ENCODE measurements around the gene SORCS1.

Gene SORCS1

DNA sequence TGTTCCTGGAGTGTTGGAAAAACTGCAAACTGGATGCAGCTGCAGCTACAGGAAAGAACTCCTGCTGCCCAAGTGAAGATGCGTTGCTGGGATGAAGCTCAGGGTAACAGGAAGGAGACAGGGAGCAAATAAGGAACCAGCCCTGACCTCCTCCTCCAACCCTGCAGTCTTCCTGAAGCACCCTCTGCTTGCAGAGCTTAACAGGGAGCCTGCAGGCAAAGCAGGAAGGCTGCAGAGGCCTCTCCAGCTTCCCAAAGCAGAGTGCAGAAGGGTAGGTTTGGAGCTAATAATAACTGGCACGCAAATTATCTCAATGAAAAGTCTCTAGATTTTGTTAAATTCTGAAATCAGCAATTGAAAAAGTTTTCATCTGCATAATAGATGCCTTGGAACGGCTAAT lies 92.5 kb downstream of the SORCS1 start:
- Histone ChIP-seq H3K9ac (ENCODE audit: low read length) (no peak overlapping the region), H3K4me3 (ENCODE audit: low read length) (no peak overlapping the region), H4K8ac (ENCODE audit: low read depth, low read length) (no peak overlapping the region), H3K79me1 (ENCODE audit: low read length) (no peaks in the 10 kb centered on the region), H3K4ac (ENCODE audit: low read depth, low read length) (no peak overlapping the region), H3K23ac (ENCODE audit: low read length) (no peak overlapping the region), H3K27me3 (ENCODE audit: insufficient read depth, low read length, poor library complexity) (no peaks in the 10 kb centered on the region), H3K79me2 (ENCODE audit: control insufficient read depth, insufficient read depth, low read length) (no peaks in the 10 kb centered on the region), H3K4me2 (ENCODE audit: low read length) (no peak overlapping the region), H2AK5ac (ENCODE audit: low read length) (no peak overlapping the region), H2BK15ac (replicated peaks; ENCODE audit: low read depth) (no peak overlapping the region), H3K18ac (ENCODE audit: low read length) (no peak overlapping the region), H3K36me3 (ENCODE audit: control insufficient read depth, insufficient read depth, low read length) (no peaks in the 10 kb centered on the region), H4K5ac (ENCODE audit: low read length) (no peak overlapping the region), H2BK120ac (ENCODE audit: low read depth, low read length) (no peak overlapping the region), H2BK5ac (ENCODE audit: low read length) (no peak overlapping the region), H3K27ac (ENCODE audit: low read depth, low read length) (no peak overlapping the region), H3K56ac (ENCODE audit: low read length) (no peak overlapping the region), H3K4me1 (ENCODE audit: control insufficient read depth, low read depth, low read length) (peaks cover 2% of the 10 kb centered on the region)
- DNase-seq, result no peak
- WGBS (ENCODE audit: extremely low coverage, insufficient coverage, low lambda C conversion rate), result no CpG with 5 or more reads among the region's 3 CpGs

DNA sequence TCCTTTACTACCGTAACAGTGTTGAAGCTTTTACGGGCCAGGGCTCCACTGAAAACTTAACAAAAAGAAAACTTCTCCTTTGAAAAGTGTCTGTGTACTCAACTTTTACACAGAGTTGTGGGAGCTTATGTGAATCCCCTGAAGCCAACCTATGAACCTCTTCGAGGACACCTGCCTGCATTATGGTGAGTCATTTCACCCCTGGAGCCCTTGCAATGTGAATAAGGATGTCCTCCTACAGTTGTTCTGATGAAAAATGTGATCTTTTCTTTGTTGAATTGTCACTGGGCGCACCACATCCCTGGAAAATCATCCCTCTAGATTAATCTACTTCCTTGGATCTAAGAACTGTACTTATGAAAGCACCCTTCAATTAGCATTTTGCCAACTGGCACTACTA lies 93.2 kb downstream of the SORCS1 start:
- Histone ChIP-seq H3K36me3 (ENCODE audit: control insufficient read depth, insufficient read depth, low read length) (no peaks in the 10 kb centered on the region), H3K18ac (ENCODE audit: low read length) (no peak overlapping the region), H3K23ac (ENCODE audit: low read length) (no peak overlapping the region), H2BK120ac (ENCODE audit: low read depth, low read length) (no peak overlapping the region), H3K56ac (ENCODE audit: low read length) (no peak overlapping the region), H2BK15ac (replicated peaks; ENCODE audit: low read depth) (no peak overlapping the region), H3K79me1 (ENCODE audit: low read length) (no peaks in the 10 kb centered on the region), H2AK5ac (ENCODE audit: low read length) (no peak overlapping the region), H3K27ac (ENCODE audit: low read depth, low read length) (no peak overlapping the region), H3K79me2 (ENCODE audit: control insufficient read depth, insufficient read depth, low read length) (no peaks in the 10 kb centered on the region), H4K5ac (ENCODE audit: low read length) (no peak overlapping the region), H3K27me3 (ENCODE audit: insufficient read depth, low read length, poor library complexity) (no peaks in the 10 kb centered on the region), H4K8ac (ENCODE audit: low read depth, low read length) (no peak overlapping the region), H3K4me1 (ENCODE audit: control insufficient read depth, low read depth, low read length) (peaks cover 2% of the 10 kb centered on the region), H3K4me3 (ENCODE audit: low read length) (no peak overlapping the region), H2BK5ac (ENCODE audit: low read length) (no peak overlapping the region), H3K9ac (ENCODE audit: low read length) (no peak overlapping the region), H3K4ac (ENCODE audit: low read depth, low read length) (no peak overlapping the region), H3K4me2 (ENCODE audit: low read length) (no peak overlapping the region)
- no peak for DNase-seq
- WGBS (ENCODE audit: extremely low coverage, insufficient coverage, low lambda C conversion rate), result no CpG with 5 or more reads among the region's 4 CpGs

GRCh38 chr10:107067843-107068242 lies 96.7 kb downstream of the SORCS1 start:
- Histone ChIP-seq H2BK15ac (replicated peaks; ENCODE audit: low read depth) (no peak overlapping the region), H3K18ac (ENCODE audit: low read length) (peak overlapping the region; percentile 51), H2AK5ac (ENCODE audit: low read length) (no peak overlapping the region), H3K23ac (ENCODE audit: low read length) (no peak overlapping the region), H4K5ac (ENCODE audit: low read length) (no peak overlapping the region), H3K27me3 (ENCODE audit: insufficient read depth, low read length, poor library complexity) (no peaks in the 10 kb centered on the region), H3K36me3 (ENCODE audit: control insufficient read depth, insufficient read depth, low read length) (no peaks in the 10 kb centered on the region), H3K4me2 (ENCODE audit: low read length) (no peak overlapping the region), H3K4ac (ENCODE audit: low read depth, low read length) (no peak overlapping the region), H3K4me1 (ENCODE audit: control insufficient read depth, low read depth, low read length) (peaks cover 2% of the 10 kb centered on the region), H2BK120ac (ENCODE audit: low read depth, low read length) (no peak overlapping the region), H3K27ac (ENCODE audit: low read depth, low read length) (no peak overlapping the region), H3K4me3 (ENCODE audit: low read length) (no peak overlapping the region), H3K56ac (ENCODE audit: low read length) (no peak overlapping the region), H3K79me2 (ENCODE audit: control insufficient read depth, insufficient read depth, low read length) (no peaks in the 10 kb centered on the region), H4K8ac (ENCODE audit: low read depth, low read length) (no peak overlapping the region), H3K79me1 (ENCODE audit: low read length) (no peaks in the 10 kb centered on the region), H3K9ac (ENCODE audit: low read length) (no peak overlapping the region), H2BK5ac (ENCODE audit: low read length) (no peak overlapping the region)
- peak; percentile 33 for DNase-seq
- no CpG with 5 or more reads among the region's 4 CpGs for WGBS (ENCODE audit: extremely low coverage, insufficient coverage, low lambda C conversion rate)

DNA sequence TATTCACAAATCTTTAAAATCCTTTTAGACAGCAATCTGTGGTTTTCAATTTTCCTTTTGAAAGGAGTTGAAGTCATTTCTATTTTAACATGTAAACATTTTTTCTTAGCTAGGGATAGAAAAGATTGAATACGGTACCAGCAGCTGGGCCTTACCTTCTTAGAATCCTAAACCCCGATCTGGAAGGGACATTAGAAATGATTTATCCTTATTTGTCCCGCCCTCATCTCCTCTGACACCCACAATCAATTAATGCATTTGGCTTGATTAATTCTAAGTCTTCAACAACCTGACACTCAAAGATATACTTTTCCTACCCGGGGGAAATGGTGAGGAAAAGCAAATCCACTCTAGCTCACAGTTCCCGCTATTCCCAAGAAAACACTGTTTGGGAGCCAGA lies 100.4 kb downstream of the SORCS1 start:
- WGBS (ENCODE audit: extremely low coverage, insufficient coverage, low lambda C conversion rate), result no CpG with 5 or more reads among the region's 5 CpGs
- Histone ChIP-seq H3K4me2 (ENCODE audit: low read length) (no peak overlapping the region), H2BK15ac (replicated peaks; ENCODE audit: low read depth) (no peak overlapping the region)

GRCh38 chr10:107059872-107060271 lies 104.6 kb downstream of the SORCS1 start:
- no peak overlapping the region for H2BK120ac ChIP-seq (ENCODE audit: low read depth, low read length)
- no peak overlapping the region for H3K23ac ChIP-seq (ENCODE audit: low read length)
- no peak overlapping the region for H3K4me3 ChIP-seq (ENCODE audit: low read length)
- H2AK5ac ChIP-seq (ENCODE audit: low read length), result no peak overlapping the region
- H3K36me3 ChIP-seq (ENCODE audit: control insufficient read depth, insufficient read depth, low read length), result no peaks in the 10 kb centered on the region
- no peak overlapping the region for H4K8ac ChIP-seq (ENCODE audit: low read depth, low read length)
- H3K4me2 ChIP-seq (ENCODE audit: low read length), result no peak overlapping the region
- DNase-seq, result no peak
- no peak overlapping the region for H2BK15ac ChIP-seq (replicated peaks; ENCODE audit: low read depth)
- H3K79me1 ChIP-seq (ENCODE audit: low read length), result no peaks in the 10 kb centered on the region
- H3K27me3 ChIP-seq (ENCODE audit: insufficient read depth, low read length, poor library complexity), result no peaks in the 10 kb centered on the region
- H3K4me1 ChIP-seq (ENCODE audit: control insufficient read depth, low read depth, low read length), result no peaks in the 10 kb centered on the region
- H3K79me2 ChIP-seq (ENCODE audit: control insufficient read depth, insufficient read depth, low read length), result no peaks in the 10 kb centered on the region
- H3K9ac ChIP-seq (ENCODE audit: low read length), result no peak overlapping the region
- no peak overlapping the region for H3K27ac ChIP-seq (ENCODE audit: low read depth, low read length)
- H2BK5ac ChIP-seq (ENCODE audit: low read length), result no peak overlapping the region
- no peak overlapping the region for H4K5ac ChIP-seq (ENCODE audit: low read length)
- H3K18ac ChIP-seq (ENCODE audit: low read length), result no peak overlapping the region
- no peak overlapping the region for H3K56ac ChIP-seq (ENCODE audit: low read length)
- no peak overlapping the region for H3K4ac ChIP-seq (ENCODE audit: low read depth, low read length)
- no CpG with 5 or more reads among the region's 3 CpGs for WGBS (ENCODE audit: extremely low coverage, insufficient coverage, low lambda C conversion rate)

More for the DNA sequence above, 100.4 kb downstream of the SORCS1 start:
- Histone ChIP-seq H3K27me3 (ENCODE audit: insufficient read depth, low read length, poor library complexity) (no peaks in the 10 kb centered on the region), H4K5ac (ENCODE audit: low read length) (no peak overlapping the region), H3K23ac (ENCODE audit: low read length) (no peak overlapping the region), H3K4me1 (ENCODE audit: control insufficient read depth, low read depth, low read length) (peaks cover 2% of the 10 kb centered on the region), H2BK120ac (ENCODE audit: low read depth, low read length) (no peak overlapping the region), H4K8ac (ENCODE audit: low read depth, low read length) (no peak overlapping the region), H3K79me2 (ENCODE audit: control insufficient read depth, insufficient read depth, low read length) (no peaks in the 10 kb centered on the region), H2BK5ac (ENCODE audit: low read length) (no peak overlapping the region), H3K9ac (ENCODE audit: low read length) (no peak overlapping the region), H2AK5ac (ENCODE audit: low read length) (no peak overlapping the region), H3K36me3 (ENCODE audit: control insufficient read depth, insufficient read depth, low read length) (no peaks in the 10 kb centered on the region), H3K18ac (ENCODE audit: low read length) (no peak overlapping the region), H3K56ac (ENCODE audit: low read length) (no peak overlapping the region), H3K4me3 (ENCODE audit: low read length) (no peak overlapping the region), H3K4ac (ENCODE audit: low read depth, low read length) (no peak overlapping the region), H3K27ac (ENCODE audit: low read depth, low read length) (no peak overlapping the region), H3K79me1 (ENCODE audit: low read length) (no peaks in the 10 kb centered on the region)
- DNase-seq, result no peak

DNA sequence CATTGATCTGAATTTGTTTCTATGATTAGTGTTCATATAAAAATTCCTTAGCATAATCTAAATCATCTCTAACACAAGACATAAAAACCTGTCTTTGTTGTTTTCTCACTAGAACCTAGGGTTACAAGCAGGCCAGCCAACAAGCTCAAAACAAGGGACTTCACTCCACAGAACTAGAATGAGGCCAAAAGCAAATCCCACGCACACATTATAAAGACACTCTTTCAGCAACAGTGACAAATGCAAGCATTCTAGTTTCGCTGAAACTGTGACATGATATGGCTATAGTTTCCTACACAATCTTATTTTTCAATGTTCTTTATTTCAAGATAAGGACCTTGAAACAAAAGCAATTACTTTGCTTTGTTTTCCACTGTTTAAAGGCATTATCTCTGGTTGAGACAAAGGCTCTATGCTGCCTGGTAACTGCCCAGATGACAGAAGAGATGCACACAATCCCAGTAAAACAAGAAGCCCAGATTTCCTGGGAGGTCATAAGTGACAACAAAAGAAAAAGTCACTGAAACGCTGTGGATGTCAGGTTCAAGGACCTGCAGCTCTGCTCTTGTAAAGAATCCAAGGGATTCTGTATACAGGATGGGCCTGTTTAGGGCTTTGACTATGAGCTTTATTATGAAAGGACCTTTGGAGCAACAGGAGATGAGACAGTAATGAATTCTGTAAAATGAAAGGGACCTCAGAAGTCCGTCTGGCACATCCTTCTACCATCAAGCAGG lies 105.3 kb downstream of the SORCS1 start:
- no peaks in the 10 kb centered on the region for H3K79me1 ChIP-seq (ENCODE audit: low read length)
- no peak overlapping the region for H2BK5ac ChIP-seq (ENCODE audit: low read length)
- no peak overlapping the region for H3K9ac ChIP-seq (ENCODE audit: low read length)
- H3K4ac ChIP-seq (ENCODE audit: low read depth, low read length), result no peak overlapping the region
- H4K5ac ChIP-seq (ENCODE audit: low read length), result no peak overlapping the region
- H4K8ac ChIP-seq (ENCODE audit: low read depth, low read length), result no peak overlapping the region
- H2BK120ac ChIP-seq (ENCODE audit: low read depth, low read length), result no peak overlapping the region
- no peak for DNase-seq
- H3K27ac ChIP-seq (ENCODE audit: low read depth, low read length), result no peak overlapping the region
- H3K23ac ChIP-seq (ENCODE audit: low read length), result no peak overlapping the region
- no peak overlapping the region for H2BK15ac ChIP-seq (replicated peaks; ENCODE audit: low read depth)
- H3K27me3 ChIP-seq (ENCODE audit: insufficient read depth, low read length, poor library complexity), result no peaks in the 10 kb centered on the region
- H3K18ac ChIP-seq (ENCODE audit: low read length), result no peak overlapping the region
- no peaks in the 10 kb centered on the region for H3K36me3 ChIP-seq (ENCODE audit: control insufficient read depth, insufficient read depth, low read length)
- H2AK5ac ChIP-seq (ENCODE audit: low read length), result no peak overlapping the region
- H3K56ac ChIP-seq (ENCODE audit: low read length), result no peak overlapping the region
- H3K4me2 ChIP-seq (ENCODE audit: low read length), result no peak overlapping the region
- WGBS (ENCODE audit: extremely low coverage, insufficient coverage, low lambda C conversion rate), result no CpG with 5 or more reads among the region's 4 CpGs
- no peaks in the 10 kb centered on the region for H3K4me1 ChIP-seq (ENCODE audit: control insufficient read depth, low read depth, low read length)
- H3K4me3 ChIP-seq (ENCODE audit: low read length), result no peak overlapping the region
- no peaks in the 10 kb centered on the region for H3K79me2 ChIP-seq (ENCODE audit: control insufficient read depth, insufficient read depth, low read length)

Data from mesendoderm (in vitro differentiated cells).